ENCODE measurements around the gene PAQR9. TPM values are rescaled to one million over a fixed set of nuclear protein-coding genes. Genes with fewer than 3 reads are reported as not detected.
A peak's percentile ranks its signal among the peaks of the same experiment; 100 is the strongest.

The PAQR9 gene
- total and polyA plus RNA-seq, 9 of the 15 experiments (the other 6 are each of a cell fraction or from before 2014, with no cell fraction given), result 0.04 to 0.58 (median 0.22) TPM

DNA sequence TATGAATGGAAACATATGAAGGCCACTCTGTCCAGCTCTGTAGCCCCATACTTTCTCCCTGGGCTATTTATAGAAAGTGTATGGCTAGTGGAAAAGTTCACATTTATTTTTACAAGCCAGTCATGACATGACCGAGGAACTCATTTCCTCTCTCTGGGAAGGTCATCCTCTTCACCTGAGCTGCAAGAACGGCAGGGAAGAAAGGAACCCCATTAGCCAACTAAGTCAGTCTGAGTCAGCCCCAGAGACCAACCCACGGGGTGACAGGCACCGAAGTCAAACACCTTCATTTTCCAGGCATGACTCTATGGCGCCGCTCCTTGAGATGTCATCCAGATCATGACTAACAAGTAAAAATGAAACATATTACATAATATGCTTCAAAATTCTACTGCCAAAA lies 4.8 kb downstream of the PAQR9 start (continued):
- TF ChIP-seq MXI1 (IDR thresholded peaks at IDR 0.05; ENCODE audit: low read depth, low read length) (no peak), NUFIP1 (IDR thresholded peaks at IDR 0.05; ENCODE audit: partially characterized antibody) (no peak), ZNF165 (CRISPR knock-in tag; IDR thresholded peaks at IDR 0.05; ENCODE audit: borderline replicate concordance) (no peak), JUND (IDR thresholded peaks at IDR 0.05; ENCODE audit: borderline replicate concordance, low read depth, low read length) (peak; percentile 71; the same call in 1 of the 2 replicates), JUND (tag; IDR thresholded peaks at IDR 0.05; ENCODE audit: borderline replicate concordance, low read depth, low read length) (0 out of 3 replicates have a peak, but pooled peaks have one; percentile 41), CHAMP1 (IDR thresholded peaks at IDR 0.05) (no peak), SMAD1 (IDR thresholded peaks at IDR 0.05; ENCODE audit: low read depth, low read length, partially characterized antibody) (no peak), SETDB1 (IDR thresholded peaks at IDR 0.05; ENCODE audit: low read length) (no peak), GABPA (tag; conservative IDR thresholded peaks at IDR 0.05; ENCODE audit: low read depth) (no peak), FOSL1 (tag; conservative IDR thresholded peaks at IDR 0.05) (peak; percentile 76), POLR2G (IDR thresholded peaks at IDR 0.05; ENCODE audit: low read depth, low read length) (no peak), HNRNPH1 (optimal IDR thresholded peaks at IDR 0.05; ENCODE audit: low read depth, low read length) (no peak), ESRRB (CRISPR knock-in tag; IDR thresholded peaks at IDR 0.05; ENCODE audit: borderline replicate concordance) (no peak), ZHX1 (conservative IDR thresholded peaks at IDR 0.05; ENCODE audit: low read length) (no peak)
- TF ChIP-seq, protein P1, sequence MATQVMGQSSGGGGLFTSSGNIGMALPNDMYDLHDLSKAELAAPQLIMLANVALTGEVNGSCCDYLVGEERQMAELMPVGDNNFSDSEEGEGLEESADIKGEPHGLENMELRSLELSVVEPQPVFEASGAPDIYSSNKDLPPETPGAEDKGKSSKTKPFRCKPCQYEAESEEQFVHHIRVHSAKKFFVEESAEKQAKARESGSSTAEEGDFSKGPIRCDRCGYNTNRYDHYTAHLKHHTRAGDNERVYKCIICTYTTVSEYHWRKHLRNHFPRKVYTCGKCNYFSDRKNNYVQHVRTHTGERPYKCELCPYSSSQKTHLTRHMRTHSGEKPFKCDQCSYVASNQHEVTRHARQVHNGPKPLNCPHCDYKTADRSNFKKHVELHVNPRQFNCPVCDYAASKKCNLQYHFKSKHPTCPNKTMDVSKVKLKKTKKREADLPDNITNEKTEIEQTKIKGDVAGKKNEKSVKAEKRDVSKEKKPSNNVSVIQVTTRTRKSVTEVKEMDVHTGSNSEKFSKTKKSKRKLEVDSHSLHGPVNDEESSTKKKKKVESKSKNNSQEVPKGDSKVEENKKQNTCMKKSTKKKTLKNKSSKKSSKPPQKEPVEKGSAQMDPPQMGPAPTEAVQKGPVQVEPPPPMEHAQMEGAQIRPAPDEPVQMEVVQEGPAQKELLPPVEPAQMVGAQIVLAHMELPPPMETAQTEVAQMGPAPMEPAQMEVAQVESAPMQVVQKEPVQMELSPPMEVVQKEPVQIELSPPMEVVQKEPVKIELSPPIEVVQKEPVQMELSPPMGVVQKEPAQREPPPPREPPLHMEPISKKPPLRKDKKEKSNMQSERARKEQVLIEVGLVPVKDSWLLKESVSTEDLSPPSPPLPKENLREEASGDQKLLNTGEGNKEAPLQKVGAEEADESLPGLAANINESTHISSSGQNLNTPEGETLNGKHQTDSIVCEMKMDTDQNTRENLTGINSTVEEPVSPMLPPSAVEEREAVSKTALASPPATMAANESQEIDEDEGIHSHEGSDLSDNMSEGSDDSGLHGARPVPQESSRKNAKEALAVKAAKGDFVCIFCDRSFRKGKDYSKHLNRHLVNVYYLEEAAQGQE (IDR thresholded peaks at IDR 0.05; ENCODE audit: borderline replicate concordance), result 0 out of 2 replicates have a peak, but pooled peaks have one; percentile 9
- TF ChIP-seq, protein P1 (CRISPR knock-in tag; IDR thresholded peaks at IDR 0.05; ENCODE audit: low read depth), result no peak

Data from K562 (cell line).